ENCODE results near the gene GRID2. TPM values are rescaled to one million over a fixed set of nuclear protein-coding genes. Genes with fewer than 3 reads are reported as not detected.

Gene GRID2
- total RNA-seq, 1 donor from 2014 or later, result not detected

DNA sequence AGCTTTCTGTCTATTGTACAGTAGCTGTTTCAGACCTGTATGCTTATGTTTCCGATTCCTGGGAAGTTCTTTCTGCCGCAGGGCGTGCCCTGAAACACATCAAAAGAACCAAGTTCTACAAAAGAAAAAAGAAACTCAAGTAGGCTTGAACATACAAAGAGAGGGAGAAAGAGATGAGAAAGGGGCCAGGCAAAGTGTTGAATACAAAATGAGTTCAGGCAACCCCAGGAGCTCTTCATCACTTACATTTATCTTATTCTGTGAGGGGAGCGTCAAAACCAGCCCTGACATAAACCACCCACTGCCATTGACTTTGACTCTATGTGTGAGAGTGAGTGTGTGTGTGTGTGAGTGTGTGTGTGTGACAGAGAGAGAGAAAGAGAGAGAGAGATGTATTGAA is 1498.3 kb downstream of the GRID2 start:
- H3K4me3 ChIP-seq (ENCODE audit: low read depth, low read length), result no peak overlapping the region
- TF ChIP-seq, protein P1, sequence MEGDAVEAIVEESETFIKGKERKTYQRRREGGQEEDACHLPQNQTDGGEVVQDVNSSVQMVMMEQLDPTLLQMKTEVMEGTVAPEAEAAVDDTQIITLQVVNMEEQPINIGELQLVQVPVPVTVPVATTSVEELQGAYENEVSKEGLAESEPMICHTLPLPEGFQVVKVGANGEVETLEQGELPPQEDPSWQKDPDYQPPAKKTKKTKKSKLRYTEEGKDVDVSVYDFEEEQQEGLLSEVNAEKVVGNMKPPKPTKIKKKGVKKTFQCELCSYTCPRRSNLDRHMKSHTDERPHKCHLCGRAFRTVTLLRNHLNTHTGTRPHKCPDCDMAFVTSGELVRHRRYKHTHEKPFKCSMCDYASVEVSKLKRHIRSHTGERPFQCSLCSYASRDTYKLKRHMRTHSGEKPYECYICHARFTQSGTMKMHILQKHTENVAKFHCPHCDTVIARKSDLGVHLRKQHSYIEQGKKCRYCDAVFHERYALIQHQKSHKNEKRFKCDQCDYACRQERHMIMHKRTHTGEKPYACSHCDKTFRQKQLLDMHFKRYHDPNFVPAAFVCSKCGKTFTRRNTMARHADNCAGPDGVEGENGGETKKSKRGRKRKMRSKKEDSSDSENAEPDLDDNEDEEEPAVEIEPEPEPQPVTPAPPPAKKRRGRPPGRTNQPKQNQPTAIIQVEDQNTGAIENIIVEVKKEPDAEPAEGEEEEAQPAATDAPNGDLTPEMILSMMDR (conservative IDR thresholded peaks at IDR 0.05; ENCODE audit: low read depth, low read length), result no peak
- no peak for DNase-seq (ENCODE audit: low read depth)

DNA sequence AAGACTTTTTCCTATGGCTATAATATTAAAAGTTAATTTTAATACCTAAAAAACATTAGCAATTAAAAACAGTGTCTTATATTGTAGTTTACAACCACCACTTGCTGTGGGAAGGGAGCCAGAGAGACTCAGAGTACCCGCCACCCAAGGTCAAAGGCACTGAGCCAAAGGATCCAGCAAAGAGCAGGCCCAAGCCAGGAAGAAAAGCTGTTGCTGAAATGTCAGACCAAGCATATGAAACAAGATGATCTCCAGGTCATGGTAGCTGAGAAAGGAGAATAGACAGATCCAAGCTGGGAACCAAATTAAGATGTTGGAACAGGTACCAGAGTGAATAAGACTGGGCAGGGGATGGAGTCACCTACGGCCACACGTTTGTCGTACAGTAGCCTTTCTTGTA is 1506.0 kb downstream of the GRID2 start:
- TF ChIP-seq, protein P1 (conservative IDR thresholded peaks at IDR 0.05; ENCODE audit: low read depth, low read length), result no peak
- no peak overlapping the region for H3K4me3 ChIP-seq (ENCODE audit: low read depth, low read length)
- DNase-seq (ENCODE audit: low read depth), result no peak

DNA sequence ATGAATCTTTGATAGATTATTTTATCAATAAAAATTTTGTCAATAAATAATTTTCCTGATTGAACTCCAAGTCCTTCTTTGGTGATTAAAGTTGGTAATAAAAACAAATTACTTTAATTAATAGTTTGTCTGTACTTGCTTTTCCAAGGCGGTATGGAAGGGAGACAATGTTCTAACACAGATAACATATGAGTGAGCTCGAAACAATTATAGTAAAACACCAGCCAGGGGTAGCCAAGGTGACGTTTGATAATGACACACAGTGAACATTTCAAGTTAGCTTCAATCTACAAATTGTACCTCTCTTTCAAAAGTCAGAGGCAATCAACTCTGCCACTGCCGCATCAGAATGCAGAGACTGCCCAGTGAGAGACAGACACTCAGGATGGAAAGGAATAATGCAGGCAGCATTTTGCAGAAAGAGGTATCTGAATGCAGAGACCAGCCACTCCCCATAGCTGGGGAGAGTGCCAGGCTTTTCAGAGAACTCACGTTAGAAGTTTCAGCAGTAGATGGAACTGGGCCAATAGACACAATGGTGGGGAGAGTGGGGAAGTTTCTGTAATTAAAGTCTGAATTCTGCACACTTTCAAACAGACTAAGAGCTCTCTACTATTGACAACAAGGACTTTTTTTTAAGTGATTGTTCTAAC is 1506.7 kb downstream of the GRID2 start:
- TF ChIP-seq, protein P1 (conservative IDR thresholded peaks at IDR 0.05; ENCODE audit: low read depth, low read length), result no peak
- no peak overlapping the region for H3K4me3 ChIP-seq (ENCODE audit: low read depth, low read length)
- no peak for DNase-seq (ENCODE audit: low read depth)

DNA sequence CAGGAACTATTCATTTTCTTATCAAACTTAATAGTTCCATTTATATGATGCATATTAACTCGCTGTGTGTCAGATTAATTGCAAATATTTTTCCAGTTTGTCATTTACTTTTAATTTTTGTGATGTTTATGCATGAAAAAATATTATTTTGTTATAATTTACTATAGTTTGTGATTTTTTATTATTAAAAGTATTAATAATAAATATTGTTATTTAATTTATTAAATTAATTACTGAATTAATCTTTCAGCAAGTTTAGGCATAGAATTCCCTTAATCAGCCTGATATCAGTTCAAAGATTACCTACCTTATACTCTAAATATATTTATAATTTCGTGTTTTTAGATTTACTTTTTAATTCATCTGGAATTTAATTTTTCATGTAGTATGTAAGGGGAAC is 1509.3 kb downstream of the GRID2 start:
- TF ChIP-seq, protein P1 (conservative IDR thresholded peaks at IDR 0.05; ENCODE audit: low read depth, low read length), result no peak
- no peak overlapping the region for H3K4me3 ChIP-seq (ENCODE audit: low read depth, low read length)
- DNase-seq (ENCODE audit: low read depth), result no peak

DNA sequence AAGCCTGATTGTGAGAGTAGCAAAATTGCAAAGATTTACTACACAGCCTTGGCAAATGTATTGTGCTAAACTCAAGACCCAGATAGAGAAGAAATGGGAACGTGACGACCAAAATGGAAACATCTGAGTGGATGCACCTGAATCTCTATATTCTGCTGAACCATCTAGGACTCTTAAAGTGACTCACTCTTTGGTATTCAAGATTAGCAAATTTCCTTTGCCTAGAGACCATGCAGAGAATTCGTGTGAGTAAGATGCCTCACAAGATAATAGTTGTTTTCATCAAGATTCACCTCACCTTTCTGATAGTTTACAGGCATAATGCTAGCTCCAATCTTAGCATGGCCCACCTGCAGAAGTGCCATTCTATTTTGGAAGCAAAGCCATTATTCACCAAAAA is 1510.4 kb downstream of the GRID2 start:
- H3K4me3 ChIP-seq (ENCODE audit: low read depth, low read length), result no peak overlapping the region
- TF ChIP-seq, protein P1 (conservative IDR thresholded peaks at IDR 0.05; ENCODE audit: low read depth, low read length), result no peak
- DNase-seq (ENCODE audit: low read depth), result no peak

DNA sequence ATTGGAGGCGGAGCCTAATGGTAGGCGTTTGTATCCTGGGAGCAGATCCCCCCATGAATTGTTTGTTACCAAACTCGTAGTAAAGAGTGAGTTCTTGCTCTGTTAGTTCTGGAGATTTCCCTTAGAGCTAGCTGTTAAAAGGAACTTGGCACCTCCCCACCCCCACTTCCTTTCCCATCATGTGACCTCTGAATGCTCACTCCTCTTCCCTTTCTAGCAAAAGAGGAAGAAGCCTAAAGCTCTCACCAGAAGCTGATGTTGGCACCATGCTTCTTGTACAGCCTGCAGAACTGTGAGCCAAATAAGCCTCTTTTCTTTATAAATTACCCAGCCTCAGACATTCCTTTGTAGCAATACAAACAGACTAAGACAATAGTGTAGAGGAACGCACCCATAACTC is 1511.0 kb downstream of the GRID2 start:
- TF ChIP-seq, protein P1 (conservative IDR thresholded peaks at IDR 0.05; ENCODE audit: low read depth, low read length), result no peak
- DNase-seq (ENCODE audit: low read depth), result no peak

More for the DNA sequence above, 1511.0 kb downstream of the GRID2 start:
- H3K4me3 ChIP-seq (ENCODE audit: low read depth, low read length), result no peak overlapping the region

All from epithelial cell of proximal tubule (primary cell).